Gastrocnemius medialis (tissue), 4 donors: Measurements from ENCODE around the gene CEACAM19.

Source experiments
- POLR2A ChIP-seq, 2 donors: fragments of 450-650 bp; IDR thresholded peaks; one replicate each; pipeline ENCODE4 v1.6.1; 2017; ENCODE audit warnings: antibody characterized with exemption in 2 of 2, mild to moderate bottlenecking in 2 of 2, moderate library complexity in 2 of 2
- TF ChIP-seq, protein P1 (sequence below), 5 experiments: fragments of 450-650 bp in 3 of 5; fragments of 200-600 bp in 2 of 5; sonication (generic) in 2 of 5; IDR thresholded peaks in 4 of 5; conservative IDR thresholded peaks in 1 of 5; 1 replicate in 4 of 5; 2 replicates in 1 of 5; pipeline ENCODE4 v1.5.1; 2016 to 2019; ENCODE audit warnings: antibody characterized with exemption in 5 of 5, mild to moderate bottlenecking in 3 of 5, moderate library complexity in 3 of 5

DNA sequence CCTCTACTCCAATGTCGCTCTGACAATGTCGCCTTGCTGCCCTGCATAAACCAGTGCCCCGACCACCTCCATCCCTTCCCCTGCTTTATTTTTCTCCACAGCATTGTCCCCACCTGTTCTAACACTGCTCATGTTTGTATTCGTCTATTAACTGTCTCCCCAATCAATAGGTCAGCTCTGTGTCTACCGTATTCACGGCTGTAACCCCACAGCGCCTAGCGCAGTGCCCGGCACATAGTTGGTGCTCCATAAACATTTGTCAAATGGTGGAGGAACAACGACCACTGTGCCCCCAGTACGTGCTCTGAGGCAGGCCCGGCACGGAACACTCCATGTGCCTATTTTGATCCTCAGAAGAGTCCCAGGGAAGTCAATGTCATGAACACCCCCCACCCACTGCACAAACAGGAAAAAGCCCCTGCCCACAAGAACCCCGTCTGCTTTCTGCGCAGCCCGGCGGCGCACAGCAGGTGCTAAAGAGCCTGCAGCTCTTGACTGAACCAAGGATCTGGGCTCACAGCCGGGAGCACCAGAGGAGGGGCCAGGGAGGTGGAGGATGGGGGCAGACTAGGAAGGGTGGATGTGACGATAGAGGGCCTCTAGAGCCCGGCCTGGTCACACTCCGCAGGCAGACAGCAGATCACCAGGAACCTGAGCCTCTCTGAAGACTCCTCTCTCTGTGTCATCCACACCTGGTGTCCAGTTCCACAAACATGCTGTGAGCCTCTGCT, 25.8 kb downstream of the CEACAM19 start:
- TF ChIP-seq, protein P1, sequence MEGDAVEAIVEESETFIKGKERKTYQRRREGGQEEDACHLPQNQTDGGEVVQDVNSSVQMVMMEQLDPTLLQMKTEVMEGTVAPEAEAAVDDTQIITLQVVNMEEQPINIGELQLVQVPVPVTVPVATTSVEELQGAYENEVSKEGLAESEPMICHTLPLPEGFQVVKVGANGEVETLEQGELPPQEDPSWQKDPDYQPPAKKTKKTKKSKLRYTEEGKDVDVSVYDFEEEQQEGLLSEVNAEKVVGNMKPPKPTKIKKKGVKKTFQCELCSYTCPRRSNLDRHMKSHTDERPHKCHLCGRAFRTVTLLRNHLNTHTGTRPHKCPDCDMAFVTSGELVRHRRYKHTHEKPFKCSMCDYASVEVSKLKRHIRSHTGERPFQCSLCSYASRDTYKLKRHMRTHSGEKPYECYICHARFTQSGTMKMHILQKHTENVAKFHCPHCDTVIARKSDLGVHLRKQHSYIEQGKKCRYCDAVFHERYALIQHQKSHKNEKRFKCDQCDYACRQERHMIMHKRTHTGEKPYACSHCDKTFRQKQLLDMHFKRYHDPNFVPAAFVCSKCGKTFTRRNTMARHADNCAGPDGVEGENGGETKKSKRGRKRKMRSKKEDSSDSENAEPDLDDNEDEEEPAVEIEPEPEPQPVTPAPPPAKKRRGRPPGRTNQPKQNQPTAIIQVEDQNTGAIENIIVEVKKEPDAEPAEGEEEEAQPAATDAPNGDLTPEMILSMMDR (IDR thresholded peaks at IDR 0.05 in 4 of 5, conservative IDR thresholded peaks at IDR 0.05 in 1 of 5) = no peak
- TF ChIP-seq POLR2A (IDR thresholded peaks at IDR 0.05) = no peak
